Inferior parietal cortex (tissue), 1 donor: Measurements from ENCODE around the gene CNOT2.

Experiments used
- DNase-seq: peaks from one replicate; pipeline ENCODE4 v3.0.0-alpha.2; 2016; ENCODE audit errors: extremely low spot score

The CNOT2 gene

GRCh38 chr12:70251661-70252060, 8.4 kb downstream of the CNOT2 start:
- DNase-seq: no peak

GRCh38 chr12:70252832-70253231, 9.6 kb downstream of the CNOT2 start:
- no peak for DNase-seq

- DNase-seq: no peak
These were observed 11.0 kb downstream of the CNOT2 start for GRCh38 chr12:70254225-70254624.

- DNase-seq: no peak
These were observed 11.6 kb downstream of the CNOT2 start for GRCh38 chr12:70254846-70255245.

GRCh38 chr12:70255311-70255710, 12.1 kb downstream of the CNOT2 start:
- DNase-seq: no peak

GRCh38 chr12:70258605-70259403, 15.6 kb downstream of the CNOT2 start:
- DNase-seq: no peak

GRCh38 chr12:70260646-70261045, 17.4 kb downstream of the CNOT2 start:
- DNase-seq: no peak

GRCh38 chr12:70264067-70264867, 21.0 kb downstream of the CNOT2 start:
- no peak for DNase-seq

GRCh38 chr12:70265132-70265531, 21.9 kb downstream of the CNOT2 start:
- DNase-seq: no peak

GRCh38 chr12:70267550-70267949, 24.3 kb downstream of the CNOT2 start:
- no peak for DNase-seq

- DNase-seq: no peak
These were observed 25.7 kb downstream of the CNOT2 start for GRCh38 chr12:70268972-70269371.

GRCh38 chr12:70270108-70270507, 26.9 kb downstream of the CNOT2 start:
- no peak for DNase-seq

- DNase-seq: no peak
These were observed 27.8 kb downstream of the CNOT2 start for GRCh38 chr12:70271025-70271424.

- DNase-seq: no peak
These were observed 29.3 kb downstream of the CNOT2 start for GRCh38 chr12:70272510-70272909.

- no peak for DNase-seq
These were observed 31.8 kb downstream of the CNOT2 start for GRCh38 chr12:70275045-70275444.

- DNase-seq: no peak
These were observed 34.7 kb downstream of the CNOT2 start for GRCh38 chr12:70277973-70278372.

GRCh38 chr12:70278945-70279344, 35.7 kb downstream of the CNOT2 start:
- no peak for DNase-seq

- DNase-seq: no peak
These were observed 40.0 kb downstream of the CNOT2 start for GRCh38 chr12:70283232-70283631.

- DNase-seq: no peak
These were observed 45.6 kb downstream of the CNOT2 start for GRCh38 chr12:70288817-70289216.

- DNase-seq: no peak
These were observed 46.9 kb downstream of the CNOT2 start for GRCh38 chr12:70290116-70290515.

GRCh38 chr12:70292017-70292776, 49.0 kb downstream of the CNOT2 start:
- no peak for DNase-seq
